Testis (tissue), 3 donors: Measurements from ENCODE around the gene HLCS. TPM values are rescaled to one million over a fixed set of nuclear protein-coding genes. Genes with fewer than 3 reads are reported as not detected.

Source experiments
- DNase-seq: peaks from one replicate; pipeline ENCODE4 v3.0.0-alpha.2; 2019
- H3K27ac ChIP-seq, 2 donors: fragments of 200-600 bp; sonication (generic); one replicate each; pipeline ENCODE4 v1.5.1; 2019
- H3K27me3 ChIP-seq: fragments of 200-600 bp; sonication (generic); one replicate; pipeline ENCODE4 v1.5.1; 2019
- H3K36me3 ChIP-seq: fragments of 200-600 bp; sonication (generic); one replicate; pipeline ENCODE4 v1.5.1; 2017; ENCODE audit warnings: low read depth; ENCODE audit errors: missing control alignments
- H3K4me1 ChIP-seq: fragments of 200-600 bp; sonication (generic); one replicate; pipeline ENCODE4 v1.5.1; 2019
- H3K4me3 ChIP-seq, 2 donors: fragments of 200-600 bp; sonication (generic); one replicate each; pipeline ENCODE4 v1.5.1; 2017 to 2019
- H3K9me3 ChIP-seq: fragments of 200-600 bp; sonication (generic); one replicate; pipeline ENCODE4 v1.5.1; 2017
- CTCF ChIP-seq, 3 experiments: fragments of 450-650 bp in 2 of 3; fragments of 200-600 bp in 1 of 3; sonication (generic) in 1 of 3; IDR thresholded peaks; one replicate each; pipeline ENCODE4 v1.5.1; 2016 to 2019; ENCODE audit warnings: antibody characterized with exemption in 3 of 3, mild to moderate bottlenecking in 2 of 3, moderate library complexity in 1 of 3
- POLR2A ChIP-seq: fragments of 450-650 bp; IDR thresholded peaks from one replicate; pipeline ENCODE4 v1.6.1; 2017; ENCODE audit warnings: antibody characterized with exemption, mild to moderate bottlenecking, moderate library complexity
- WGBS, 2 donors: methylation state at CpG; one replicate each; pipeline ENCODE4 v1.1.5; 2018; 5-methylcytosine and 5-hydroxymethylcytosine counted together
- intact Hi-C: fragments of 100-400 bp; cut with DNase I; formaldehyde crosslinking; loops from one replicate; pipeline ENCODE4 v1.15.1; 2023; ENCODE audit warnings: low total_unique reads
- polyA plus RNA-seq: library from polyadenylated mRNA; stranded (reverse); fragments of 350-450 nt; fragmentation: Illumina TruSeq; extraction: RNeasy Lipid Tissue Mini Kit (QIAGEN cat#74804); gene quantifications from one replicate; pipeline ENCODE4 v1.2.3, GENCODE V29; 2014; ENCODE audit warnings: low read depth, low replicate concordance; ENCODE audit not compliant: insufficient read depth
- total RNA-seq, 2 donors: library from RNA; depleted of rRNA; stranded (reverse); fragments of >200 nt; gene quantifications; one replicate each; pipeline ENCODE4 v1.2.3, GENCODE V29; 2016

Gene HLCS
- total and polyA plus RNA-seq, 3 donors from 2014 or later = 19.5 to 38.1 (median 30.1) TPM

GRCh38 chr21:36741506-36741905 is 225.0 kb downstream of the HLCS start:
- Histone ChIP-seq H3K9me3 (no peaks in the 10 kb centered on the region), H3K36me3 (no peaks in the 10 kb centered on the region), H3K4me1 (no peaks in the 10 kb centered on the region), H3K27ac (no peak overlapping the region), H3K4me3 (no peak overlapping the region), H3K27me3 (no peaks in the 10 kb centered on the region)
- DNase-seq = no peak
- WGBS, 2 donors = 91% methylated on average over 20 to 21 of the region's 21 CpGs
- intact Hi-C loops = no loop called here
- TF ChIP-seq CTCF (IDR thresholded peaks at IDR 0.05) (no peak), POLR2A (no peak)

- WGBS, 2 donors = 82 to 88% methylated on average over 11 to 12 of the region's 12 CpGs
- TF ChIP-seq POLR2A (no peak), CTCF (IDR thresholded peaks at IDR 0.05) (no peak)
- H3K27me3 ChIP-seq = no peaks in the 10 kb centered on the region
- DNase-seq = no peak
- no peak overlapping the region for H3K4me3 ChIP-seq
- no peak overlapping the region for H3K27ac ChIP-seq
- no peaks in the 10 kb centered on the region for H3K9me3 ChIP-seq
- H3K4me1 ChIP-seq = no peaks in the 10 kb centered on the region
- intact Hi-C loops = no loop called here
- H3K36me3 ChIP-seq = no peaks in the 10 kb centered on the region
Measured at GRCh38 chr21:36738489-36739126, 227.9 kb downstream of the HLCS start.

DNA sequence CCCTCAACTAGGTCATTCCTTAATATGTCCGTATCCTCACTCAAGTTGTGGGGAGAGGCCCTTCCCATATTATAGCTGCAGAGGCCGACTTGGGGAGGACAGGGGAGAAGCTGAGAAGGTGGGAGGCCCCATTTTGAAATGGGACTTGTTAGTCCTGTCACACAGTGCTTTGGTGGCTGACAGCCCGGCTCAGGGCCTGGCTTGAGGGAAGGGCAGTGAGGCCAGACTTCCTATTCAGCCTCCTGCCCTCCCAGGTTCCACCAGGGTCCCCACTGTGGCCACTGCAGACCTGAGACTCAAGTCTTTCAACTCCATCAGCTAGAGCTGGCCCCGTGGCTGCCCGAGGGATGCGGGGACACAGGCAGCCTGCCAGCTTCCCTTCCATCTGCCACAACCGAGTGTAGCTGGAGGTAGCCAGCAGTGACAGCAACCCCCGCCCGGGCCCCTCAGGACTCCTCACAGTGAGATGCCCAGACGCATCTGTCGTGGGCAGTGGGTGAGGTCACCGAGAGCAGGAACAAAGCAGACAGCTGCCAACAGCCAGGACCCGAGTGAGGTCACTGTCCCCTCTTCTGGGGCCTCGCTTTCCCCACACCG is 230.6 kb downstream of the HLCS start:
- 66 to 79% methylated on average over 7 to 15 of the region's 15 CpGs for WGBS, 2 donors
- Histone ChIP-seq H3K9me3 (no peaks in the 10 kb centered on the region), H3K4me3 (no peak overlapping the region), H3K4me1 (no peaks in the 10 kb centered on the region), H3K27me3 (no peaks in the 10 kb centered on the region), H3K27ac (no peak overlapping the region), H3K36me3 (no peaks in the 10 kb centered on the region)
- intact Hi-C loops = no loop called here
- TF ChIP-seq POLR2A (no peak), CTCF (IDR thresholded peaks at IDR 0.05) (no peak)
- no peak for DNase-seq

GRCh38 chr21:36735201-36735515 is 231.3 kb downstream of the HLCS start:
- 73 to 88% methylated on average over 3 to 4 of the region's 4 CpGs for WGBS, 2 donors
- no peak for TF ChIP-seq POLR2A
- no peak for TF ChIP-seq CTCF (IDR thresholded peaks at IDR 0.05)
- no peaks in the 10 kb centered on the region for H3K27me3 ChIP-seq

More at GRCh38 chr21:36735201-36735515, 231.3 kb downstream of the HLCS start:
- H3K4me3 ChIP-seq = no peak overlapping the region
- intact Hi-C loops = no loop called here
- no peaks in the 10 kb centered on the region for H3K9me3 ChIP-seq
- no peaks in the 10 kb centered on the region for H3K4me1 ChIP-seq
- H3K27ac ChIP-seq = no peak overlapping the region
- no peaks in the 10 kb centered on the region for H3K36me3 ChIP-seq
- no peak for DNase-seq
